Parathyroid adenoma (tissue), 2 donors: ENCODE data around the gene ZCCHC14.

Experiments used
- H2AFZ ChIP-seq: fragments of 300-600 bp; sonication (generic); one replicate; pipeline ENCODE4 v1.7.0; 2017; ENCODE audit warnings: antibody characterized with exemption, mild to moderate bottlenecking
- H3K27ac ChIP-seq: fragments of 300-600 bp; sonication (generic); one replicate; pipeline ENCODE4 v1.7.0; 2017
- H3K27me3 ChIP-seq: fragments of 300-600 bp; sonication (generic); one replicate; pipeline ENCODE4 v1.7.0; 2017; ENCODE audit warnings: low read length; ENCODE audit not compliant: control insufficient read depth, insufficient read depth
- H3K36me3 ChIP-seq: fragments of 300-600 bp; sonication (generic); one replicate; pipeline ENCODE4 v1.7.0; 2017; ENCODE audit warnings: low read length; ENCODE audit not compliant: control insufficient read depth, insufficient read depth
- H3K4me1 ChIP-seq: fragments of 300-600 bp; sonication (generic); one replicate; pipeline ENCODE4 v1.7.0; 2017; ENCODE audit warnings: control low read depth
- H3K4me2 ChIP-seq: fragments of 300-600 bp; sonication (generic); one replicate; pipeline ENCODE4 v1.7.0; 2017; ENCODE audit warnings: low read length
- H3K4me3 ChIP-seq: fragments of 300-600 bp; sonication (generic); one replicate; pipeline ENCODE4 v1.7.0; 2017; ENCODE audit warnings: low read depth, low read length
- H3K79me2 ChIP-seq: fragments of 300-600 bp; sonication (generic); one replicate; pipeline ENCODE4 v1.7.0; 2017; ENCODE audit warnings: control low read depth
- H3K9ac ChIP-seq: fragments of 300-600 bp; sonication (generic); one replicate; pipeline ENCODE4 v1.7.0; 2017; ENCODE audit warnings: mild to moderate bottlenecking
- H3K9me3 ChIP-seq: fragments of 300-600 bp; sonication (generic); one replicate; pipeline ENCODE4 v1.7.0; 2017; ENCODE audit warnings: low read length; ENCODE audit not compliant: control insufficient read depth
- CTCF ChIP-seq: fragments of 300-600 bp; sonication (generic); IDR thresholded peaks from one replicate; pipeline ENCODE4 v1.7.0; 2017; ENCODE audit warnings: antibody characterized with exemption, mild to moderate bottlenecking
- donor health status: primary hyperparathyroidism.

The ZCCHC14 gene

GRCh38 chr16:87437327-87437726 is 55.5 kb downstream of the ZCCHC14 start:
- H3K4me2 ChIP-seq = no peak overlapping the region
- peaks cover 62% of the 10 kb centered on the region for H3K79me2 ChIP-seq
- H3K27me3 ChIP-seq = no peaks in the 10 kb centered on the region
- H3K36me3 ChIP-seq = no peaks in the 10 kb centered on the region
- no peak for TF ChIP-seq CTCF
- no peak overlapping the region for H2AFZ ChIP-seq
- no peak overlapping the region for H3K27ac ChIP-seq
- H3K9me3 ChIP-seq = no peaks in the 10 kb centered on the region
- no peaks in the 10 kb centered on the region for H3K4me1 ChIP-seq
- H3K9ac ChIP-seq = no peak overlapping the region
- H3K4me3 ChIP-seq = no peak overlapping the region

GRCh38 chr16:87436225-87437172 is 56.3 kb downstream of the ZCCHC14 start:
- Histone ChIP-seq H3K79me2 (peaks cover 65% of the 10 kb centered on the region), H3K9ac (no peak overlapping the region), H3K9me3 (no peaks in the 10 kb centered on the region), H3K4me3 (no peak overlapping the region), H2AFZ (no peak overlapping the region), H3K4me1 (no peaks in the 10 kb centered on the region), H3K27me3 (no peaks in the 10 kb centered on the region), H3K27ac (peak overlapping the region; percentile 59), H3K4me2 (no peak overlapping the region), H3K36me3 (no peaks in the 10 kb centered on the region)
- TF ChIP-seq CTCF = no peak

- Histone ChIP-seq H3K9me3 (no peaks in the 10 kb centered on the region), H3K27ac (peak overlapping the region; percentile 59), H2AFZ (no peak overlapping the region), H3K4me2 (peak overlapping the region; percentile 1), H3K9ac (no peak overlapping the region), H3K79me2 (peaks cover 63% of the 10 kb centered on the region), H3K36me3 (no peaks in the 10 kb centered on the region), H3K4me1 (no peaks in the 10 kb centered on the region), H3K27me3 (no peaks in the 10 kb centered on the region), H3K4me3 (no peak overlapping the region)
- TF ChIP-seq CTCF = no peak
Observed at GRCh38 chr16:87435372-87436224, 57.2 kb downstream of the ZCCHC14 start.

- TF ChIP-seq CTCF = no peak
- no peaks in the 10 kb centered on the region for H3K9me3 ChIP-seq
- H3K27ac ChIP-seq = no peak overlapping the region
- H3K9ac ChIP-seq = no peak overlapping the region
- no peak overlapping the region for H3K4me2 ChIP-seq
- H3K36me3 ChIP-seq = no peaks in the 10 kb centered on the region
- H3K79me2 ChIP-seq = peaks cover 58% of the 10 kb centered on the region
- no peak overlapping the region for H2AFZ ChIP-seq
- H3K27me3 ChIP-seq = no peaks in the 10 kb centered on the region
- H3K4me3 ChIP-seq = no peak overlapping the region
- no peaks in the 10 kb centered on the region for H3K4me1 ChIP-seq
Observed at GRCh38 chr16:87434146-87434667, 58.6 kb downstream of the ZCCHC14 start.
